DND-41 (cell line): ENCODE data around the gene ZMYND15.

Experiments used
- CTCF ChIP-seq: IDR thresholded peaks from 2 replicates; pipeline ENCODE4 v1.5.1; 2012; ENCODE audit warnings: borderline replicate concordance, low read length, moderate library complexity, mild to moderate bottlenecking; ENCODE audit not compliant: poor library complexity, severe bottlenecking; ENCODE audit errors: extremely low read depth
- EZH2 ChIP-seq: IDR thresholded peaks from 3 replicates; pipeline ENCODE4 v1.6.1; 2012; ENCODE audit warnings: borderline replicate concordance, low read depth, mild to moderate bottlenecking, moderate library complexity, low read length, inconsistent platforms; ENCODE audit not compliant: severe bottlenecking

- TF ChIP-seq CTCF (no peak), EZH2 (no peak)
Measured at GRCh38 chr17:4716081-4716480, 23.6 kb upstream of the ZMYND15 start.
